GM12892 (cell line): ENCODE results near the gene SHC4.

Experiments used
- POLR2A ChIP-seq: IDR thresholded peaks from 2 replicates; pipeline ENCODE4 v1.6.1; 2011; ENCODE audit warnings: low read depth, low read length, control low read depth
- TAF1 ChIP-seq: IDR thresholded peaks from 2 replicates; pipeline ENCODE4 v1.6.1; 2011; ENCODE audit warnings: low read depth, mild to moderate bottlenecking, control low read depth, low read length, borderline replicate concordance

DNA sequence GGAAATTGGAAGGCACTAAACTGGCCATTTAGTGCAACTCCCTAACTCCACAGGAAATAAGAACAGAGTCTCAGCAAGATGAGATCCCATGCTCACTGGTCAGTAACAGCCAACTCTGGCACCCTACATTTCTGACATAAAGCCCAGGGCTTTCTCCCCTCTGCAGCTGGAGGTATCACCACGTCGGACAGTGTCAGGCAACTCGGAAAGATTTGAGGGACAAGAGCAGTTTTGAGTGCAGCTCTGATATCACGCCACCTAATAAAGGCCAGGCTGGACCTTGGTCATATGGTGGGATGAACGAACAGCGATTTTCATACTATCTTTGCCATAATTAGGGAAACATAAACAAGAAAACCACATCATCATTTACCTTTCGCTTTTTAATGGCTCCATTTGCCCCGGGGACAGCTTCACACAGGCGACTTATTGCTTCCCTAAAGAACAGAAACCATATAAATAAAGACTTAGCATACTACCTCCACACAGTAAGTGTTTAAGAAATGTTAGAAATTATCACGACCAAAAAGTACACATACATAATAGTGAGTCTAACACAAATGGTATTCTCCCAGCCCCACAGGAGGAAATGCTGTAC lies 73.2 kb downstream of the SHC4 start:
- no peak for TF ChIP-seq POLR2A
- no peak for TF ChIP-seq TAF1
